Measurements from ENCODE around the gene TMEM61.
"Not testable (repeated sequence)": the region's sequence is repeated elsewhere in the genome, so short reads cannot be mapped to it uniquely, and the experiment has no call there.

The TMEM61 gene

GRCh38 chr1:54962612-54963395, 17.6 kb upstream of the TMEM61 start:
- DNase-seq (ENCODE audit: low spot score), result no peak

GRCh38 chr1:54963829-54964228, 16.6 kb upstream of the TMEM61 start:
- not testable (repeated sequence) for DNase-seq (ENCODE audit: low spot score)

- DNase-seq (ENCODE audit: low spot score), result peak; percentile 69
These were observed 14.6 kb upstream of the TMEM61 start for GRCh38 chr1:54965624-54966340.

- DNase-seq (ENCODE audit: low spot score), result no peak
These were observed 13.1 kb upstream of the TMEM61 start for GRCh38 chr1:54967372-54967771.

GRCh38 chr1:54968551-54968950, 11.9 kb upstream of the TMEM61 start:
- no peak for DNase-seq (ENCODE audit: low spot score)

GRCh38 chr1:54969879-54970278, 10.5 kb upstream of the TMEM61 start:
- DNase-seq (ENCODE audit: low spot score), result no peak

GRCh38 chr1:54970901-54971300, 9.5 kb upstream of the TMEM61 start:
- no peak for DNase-seq (ENCODE audit: low spot score)

GRCh38 chr1:54971317-54971791, 9.1 kb upstream of the TMEM61 start:
- no peak for DNase-seq (ENCODE audit: low spot score)

- no peak for DNase-seq (ENCODE audit: low spot score)
These were observed 8.0 kb upstream of the TMEM61 start for GRCh38 chr1:54972436-54972835.

GRCh38 chr1:54973205-54973921, 7.1 kb upstream of the TMEM61 start:
- no peak for DNase-seq (ENCODE audit: low spot score)

GRCh38 chr1:54975356-54976108, 4.9 kb upstream of the TMEM61 start:
- no peak for DNase-seq (ENCODE audit: low spot score)

GRCh38 chr1:54976747-54977146, 3.7 kb upstream of the TMEM61 start:
- DNase-seq (ENCODE audit: low spot score), result no peak

GRCh38 chr1:54977533-54978297, 2.7 kb upstream of the TMEM61 start:
- no peak for DNase-seq (ENCODE audit: low spot score)

GRCh38 chr1:54978528-54979326, 1.7 kb upstream of the TMEM61 start:
- no peak for DNase-seq (ENCODE audit: low spot score)

- DNase-seq (ENCODE audit: low spot score), result no peak
These were observed 1.0 kb upstream of the TMEM61 start for GRCh38 chr1:54979327-54979891.

GRCh38 chr1:54980046-54980527, 341 bp upstream of the TMEM61 start:
- DNase-seq (ENCODE audit: low spot score), result no peak

GRCh38 chr1:54981466-54981865, 1.0 kb downstream of the TMEM61 start:
- no peak for DNase-seq (ENCODE audit: low spot score)

GRCh38 chr1:54982739-54983138, 2.3 kb downstream of the TMEM61 start:
- DNase-seq (ENCODE audit: low spot score), result no peak

- DNase-seq (ENCODE audit: low spot score), result no peak
These were observed 3.9 kb downstream of the TMEM61 start for GRCh38 chr1:54984131-54984842.

Measured in germinal center (tissue), 1 donor.